Lower lobe of right lung (tissue), 2 donors: ENCODE data around the gene ARHGEF28. TPM values are rescaled to one million over a fixed set of nuclear protein-coding genes. Genes with fewer than 3 reads are reported as not detected.
A peak's percentile ranks its signal among the peaks of the same experiment; 100 is the strongest.

Experiments
- ATAC-seq, 2 donors: fragments of 200-7000 bp; cut with Tn5 transposase; one replicate each; pipeline ENCODE4 v1.9.1; 2020 to 2022; ENCODE audit warnings: mild to moderate bottlenecking in 2 of 2, moderate library complexity in 2 of 2
- DNase-seq: peaks from one replicate; pipeline ENCODE4 v3.0.0-alpha.2; 2020
- H3K27ac ChIP-seq: fragments of 200-600 bp; one replicate; pipeline ENCODE4 v1.8.0; 2022
- H3K27me3 ChIP-seq: fragments of 200-600 bp; one replicate; pipeline ENCODE4 v1.8.0; 2022; ENCODE audit warnings: low read depth
- H3K36me3 ChIP-seq: fragments of 200-600 bp; one replicate; pipeline ENCODE4 v1.8.0; 2022; ENCODE audit warnings: mild to moderate bottlenecking
- H3K4me1 ChIP-seq: fragments of 200-600 bp; one replicate; pipeline ENCODE4 v1.8.0; 2022
- H3K4me3 ChIP-seq: fragments of 200-600 bp; one replicate; pipeline ENCODE4 v1.8.0; 2022; ENCODE audit warnings: mild to moderate bottlenecking
- H3K9me3 ChIP-seq: fragments of 200-600 bp; one replicate; pipeline ENCODE4 v1.8.0; 2022
- intact Hi-C: fragments of 100-400 bp; cut with DNase I; formaldehyde crosslinking; loops from one replicate; pipeline ENCODE4 v1.11.0; 2022
- total RNA-seq: library from RNA; stranded (reverse); fragmentation: NEBNext Ultra II Directional; extraction: Animal tissue kit (Norgen Biotek cat#: 25700); gene quantifications from one replicate; pipeline ENCODE4 v1.2.1, GENCODE V29; 2021
- TF ChIP-seq, protein P1 (sequence below): fragments of 200-600 bp; IDR thresholded peaks from one replicate; pipeline ENCODE4 v1.8.0; 2022; ENCODE audit warnings: antibody characterized with exemption, mild to moderate bottlenecking
- donor health status: DM: no; HTN: yes; CAD: no; lungs with severe emphysema.

The ARHGEF28 gene
- total RNA-seq, 1 donor from 2014 or later = 30.4 TPM

DNA sequence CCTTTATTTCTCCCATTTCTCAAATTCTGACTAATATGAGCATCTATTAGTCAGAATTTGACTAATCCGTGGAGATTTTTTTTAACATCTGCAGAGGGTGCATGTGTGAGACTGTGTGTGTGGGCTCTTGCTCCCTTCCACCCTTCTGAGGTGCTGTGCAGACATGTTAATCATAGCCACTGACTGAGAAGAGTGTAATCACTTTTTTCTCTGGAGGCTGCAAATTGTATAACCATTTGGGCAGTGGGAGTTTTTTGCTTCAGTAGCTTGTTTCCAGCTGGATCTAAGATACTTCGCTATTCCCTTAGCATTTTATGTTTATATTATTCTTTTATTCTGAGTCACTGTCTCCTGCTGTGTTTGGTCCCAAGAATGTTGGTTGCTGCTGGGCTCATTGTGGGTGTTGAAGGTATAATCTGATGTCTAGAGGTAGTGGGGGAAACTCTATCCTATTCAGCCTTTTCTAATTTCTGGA lies 66.2 kb downstream of the ARHGEF28 start:
- DNase-seq (no peak), ATAC-seq (no peak)
- no peaks in the 10 kb centered on the region for H3K36me3 ChIP-seq
- intact Hi-C loops = no loop called here
- no peak overlapping the region for H3K4me3 ChIP-seq
- TF ChIP-seq, protein P1, sequence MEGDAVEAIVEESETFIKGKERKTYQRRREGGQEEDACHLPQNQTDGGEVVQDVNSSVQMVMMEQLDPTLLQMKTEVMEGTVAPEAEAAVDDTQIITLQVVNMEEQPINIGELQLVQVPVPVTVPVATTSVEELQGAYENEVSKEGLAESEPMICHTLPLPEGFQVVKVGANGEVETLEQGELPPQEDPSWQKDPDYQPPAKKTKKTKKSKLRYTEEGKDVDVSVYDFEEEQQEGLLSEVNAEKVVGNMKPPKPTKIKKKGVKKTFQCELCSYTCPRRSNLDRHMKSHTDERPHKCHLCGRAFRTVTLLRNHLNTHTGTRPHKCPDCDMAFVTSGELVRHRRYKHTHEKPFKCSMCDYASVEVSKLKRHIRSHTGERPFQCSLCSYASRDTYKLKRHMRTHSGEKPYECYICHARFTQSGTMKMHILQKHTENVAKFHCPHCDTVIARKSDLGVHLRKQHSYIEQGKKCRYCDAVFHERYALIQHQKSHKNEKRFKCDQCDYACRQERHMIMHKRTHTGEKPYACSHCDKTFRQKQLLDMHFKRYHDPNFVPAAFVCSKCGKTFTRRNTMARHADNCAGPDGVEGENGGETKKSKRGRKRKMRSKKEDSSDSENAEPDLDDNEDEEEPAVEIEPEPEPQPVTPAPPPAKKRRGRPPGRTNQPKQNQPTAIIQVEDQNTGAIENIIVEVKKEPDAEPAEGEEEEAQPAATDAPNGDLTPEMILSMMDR = no peak
- no peaks in the 10 kb centered on the region for H3K4me1 ChIP-seq
- no peak overlapping the region for H3K27ac ChIP-seq
- H3K9me3 ChIP-seq = no peaks in the 10 kb centered on the region
- H3K27me3 ChIP-seq = no peaks in the 10 kb centered on the region

DNA sequence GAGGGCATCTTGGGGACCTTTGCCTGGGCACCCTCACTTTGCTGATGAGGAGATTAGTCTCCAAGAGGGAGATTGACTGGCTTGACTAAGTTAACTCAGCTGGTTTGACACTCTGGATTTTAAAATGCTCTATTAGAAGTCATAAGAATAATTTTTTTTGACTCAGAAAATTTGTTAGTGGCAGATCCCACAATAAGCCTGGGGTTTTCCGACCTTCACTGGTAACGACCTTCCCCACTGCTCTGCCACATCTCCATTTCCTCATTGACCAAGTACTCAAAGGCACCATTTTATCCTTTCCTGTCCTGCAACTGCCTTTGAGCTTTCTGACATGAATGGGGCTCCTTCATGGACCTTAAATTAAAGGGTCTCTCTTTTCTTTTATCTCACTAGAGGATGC lies 67.0 kb downstream of the ARHGEF28 start:
- Histone ChIP-seq H3K27ac (no peak overlapping the region), H3K4me3 (no peak overlapping the region), H3K36me3 (no peaks in the 10 kb centered on the region), H3K4me1 (no peaks in the 10 kb centered on the region), H3K9me3 (no peaks in the 10 kb centered on the region), H3K27me3 (no peaks in the 10 kb centered on the region)
- TF ChIP-seq, protein P1 = no peak
- ATAC-seq (no peak), DNase-seq (no peak)
- intact Hi-C loops = no loop called here

DNA sequence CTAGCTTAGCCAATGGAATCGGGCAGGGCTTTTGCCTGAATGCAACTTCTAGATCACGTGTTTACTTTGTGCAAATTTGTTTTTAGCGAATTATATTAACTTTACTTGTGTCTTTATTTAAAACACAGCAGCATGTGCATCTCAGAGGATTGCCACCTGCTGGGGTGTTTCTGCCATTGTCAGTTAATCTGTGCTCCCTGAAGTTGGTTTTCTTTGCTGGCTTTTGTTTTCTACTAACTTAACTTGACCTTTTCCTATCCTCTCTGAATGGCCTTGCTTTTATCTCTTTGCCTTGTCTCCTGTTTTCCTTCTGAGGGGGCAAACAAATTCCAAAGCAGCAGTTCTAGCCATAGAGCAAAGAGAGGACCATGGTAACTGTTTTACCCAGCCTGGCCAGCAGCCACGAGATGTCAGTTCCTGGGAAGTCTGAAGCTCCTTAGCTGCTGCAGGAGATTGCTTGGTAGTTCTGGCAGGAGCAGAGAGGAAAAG lies 67.6 kb downstream of the ARHGEF28 start:
- intact Hi-C loops = no loop called here
- no peaks in the 10 kb centered on the region for H3K36me3 ChIP-seq
- DNase-seq (no peak), ATAC-seq (peak in 1 of 2 donors; percentile 60)
- H3K27ac ChIP-seq = no peak overlapping the region
- H3K4me3 ChIP-seq = no peak overlapping the region
- TF ChIP-seq, protein P1 = peak; percentile 38
- no peaks in the 10 kb centered on the region for H3K27me3 ChIP-seq
- no peaks in the 10 kb centered on the region for H3K9me3 ChIP-seq
- H3K4me1 ChIP-seq = no peaks in the 10 kb centered on the region

DNA sequence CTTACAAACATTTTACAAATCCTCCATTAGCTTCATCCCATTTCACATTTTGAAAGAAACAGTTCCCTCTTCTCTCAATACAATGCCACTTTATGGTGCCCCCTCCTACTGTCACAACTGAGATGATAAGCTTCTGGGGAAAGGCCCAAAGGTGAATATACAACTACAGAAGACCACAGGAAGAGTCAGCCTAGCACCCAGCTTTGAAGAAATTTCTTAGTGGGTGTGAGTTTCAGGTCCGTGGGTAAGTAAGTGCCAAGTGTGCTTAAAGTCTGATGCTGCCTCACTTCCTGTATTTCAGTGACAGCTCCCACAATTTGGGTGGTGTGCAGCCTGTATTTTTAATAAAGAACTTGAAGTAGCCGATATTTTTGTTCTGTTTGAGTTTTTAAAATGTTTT lies 68.1 kb downstream of the ARHGEF28 start:
- no peak for DNase-seq
- no peaks in the 10 kb centered on the region for H3K36me3 ChIP-seq
- H3K27ac ChIP-seq = no peak overlapping the region
- H3K9me3 ChIP-seq = no peaks in the 10 kb centered on the region
- no peaks in the 10 kb centered on the region for H3K4me1 ChIP-seq
- no peaks in the 10 kb centered on the region for H3K27me3 ChIP-seq
- peak in 1 of 2 donors; percentile 31 for ATAC-seq
- no peak overlapping the region for H3K4me3 ChIP-seq
- TF ChIP-seq, protein P1 = no peak
- intact Hi-C loops = no loop called here

DNA sequence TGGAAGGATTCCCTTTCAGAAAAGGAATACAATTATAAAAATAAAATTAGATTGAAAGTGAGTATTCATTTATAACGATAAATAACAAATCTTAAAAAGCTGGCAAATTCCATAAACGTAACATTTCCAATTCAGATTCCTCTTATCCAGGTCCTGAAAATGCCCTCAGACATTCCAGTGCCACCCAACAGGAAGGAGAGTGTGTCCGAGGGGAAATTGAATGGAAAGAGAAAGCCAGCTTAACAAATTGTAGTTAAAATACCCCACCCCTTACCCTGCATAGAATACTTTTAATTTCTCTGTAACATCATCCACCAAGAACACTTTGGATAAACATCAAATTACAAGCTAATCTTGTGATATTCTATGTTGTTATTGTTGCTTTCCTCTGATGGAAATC lies 72.0 kb downstream of the ARHGEF28 start:
- DNase-seq = no peak
- Histone ChIP-seq H3K27ac (no peak overlapping the region), H3K4me1 (no peaks in the 10 kb centered on the region), H3K36me3 (no peaks in the 10 kb centered on the region), H3K9me3 (no peaks in the 10 kb centered on the region), H3K27me3 (no peaks in the 10 kb centered on the region), H3K4me3 (no peak overlapping the region)
- intact Hi-C loops = no loop called here
- no peak for ATAC-seq
- TF ChIP-seq, protein P1 = no peak
